Measurements from ENCODE around the gene HOXC12.

HOXC12 gene

GRCh38 chr12:54004841-54005530, 50.3 kb downstream of the HOXC12 start:
- 15 to 16% methylated on average over 31 of the region's 31 CpGs for WGBS, 2 experiments
- Histone ChIP-seq H3K9me3 (ENCODE audit: control insufficient read depth, low read length) (no peaks in the 10 kb centered on the region), H3K27me3 (ENCODE audit: control insufficient read depth, insufficient read depth, low read length, poor library complexity, severe bottlenecking) (peaks cover 100% of the 10 kb centered on the region), H3K27ac (ENCODE audit: insufficient read depth, low read depth, low read length, poor library complexity, severe bottlenecking) (no peak overlapping the region), H3K4me3 (ENCODE audit: insufficient read depth, low read depth, low read length) (no peak overlapping the region), H3K36me3 (ENCODE audit: control insufficient read depth, insufficient read depth, low read length) (no peaks in the 10 kb centered on the region), H3K4me1 (ENCODE audit: control insufficient read depth, insufficient read depth, low read length) (no peaks in the 10 kb centered on the region)

- Histone ChIP-seq H3K27ac (ENCODE audit: insufficient read depth, low read depth, low read length, poor library complexity, severe bottlenecking) (no peak overlapping the region), H3K36me3 (ENCODE audit: control insufficient read depth, insufficient read depth, low read length) (no peaks in the 10 kb centered on the region), H3K9me3 (ENCODE audit: control insufficient read depth, low read length) (no peaks in the 10 kb centered on the region), H3K4me3 (ENCODE audit: insufficient read depth, low read depth, low read length) (no peak overlapping the region), H3K27me3 (ENCODE audit: control insufficient read depth, insufficient read depth, low read length, poor library complexity, severe bottlenecking) (peaks cover 100% of the 10 kb centered on the region), H3K4me1 (ENCODE audit: control insufficient read depth, insufficient read depth, low read length) (no peaks in the 10 kb centered on the region)
- WGBS, 2 experiments = 7 to 9% methylated on average over 26 of the region's 26 CpGs
Measured at GRCh38 chr12:54005531-54005852, 50.8 kb downstream of the HOXC12 start.

- no peaks in the 10 kb centered on the region for H3K9me3 ChIP-seq (ENCODE audit: control insufficient read depth, low read length)
- H3K4me3 ChIP-seq (ENCODE audit: insufficient read depth, low read depth, low read length) = no peak overlapping the region
- peaks cover 100% of the 10 kb centered on the region for H3K27me3 ChIP-seq (ENCODE audit: control insufficient read depth, insufficient read depth, low read length, poor library complexity, severe bottlenecking)
- no peaks in the 10 kb centered on the region for H3K4me1 ChIP-seq (ENCODE audit: control insufficient read depth, insufficient read depth, low read length)
- H3K36me3 ChIP-seq (ENCODE audit: control insufficient read depth, insufficient read depth, low read length) = no peaks in the 10 kb centered on the region
- WGBS, 2 experiments = 9 to 10% methylated on average over 39 of the region's 39 CpGs
- H3K27ac ChIP-seq (ENCODE audit: insufficient read depth, low read depth, low read length, poor library complexity, severe bottlenecking) = no peak overlapping the region
Measured at GRCh38 chr12:54005853-54006558, 51.3 kb downstream of the HOXC12 start.

- no peak overlapping the region for H3K27ac ChIP-seq (ENCODE audit: insufficient read depth, low read depth, low read length, poor library complexity, severe bottlenecking)
Measured at GRCh38 chr12:54006559-54007220, 52.0 kb downstream of the HOXC12 start.

GRCh38 chr12:54007538-54008259, 53.0 kb downstream of the HOXC12 start:
- Histone ChIP-seq H3K4me3 (ENCODE audit: insufficient read depth, low read depth, low read length) (no peak overlapping the region), H3K27ac (ENCODE audit: insufficient read depth, low read depth, low read length, poor library complexity, severe bottlenecking) (no peak overlapping the region), H3K27me3 (ENCODE audit: control insufficient read depth, insufficient read depth, low read length, poor library complexity, severe bottlenecking) (peaks cover 100% of the 10 kb centered on the region), H3K36me3 (ENCODE audit: control insufficient read depth, insufficient read depth, low read length) (no peaks in the 10 kb centered on the region), H3K4me1 (ENCODE audit: control insufficient read depth, insufficient read depth, low read length) (no peaks in the 10 kb centered on the region), H3K9me3 (ENCODE audit: control insufficient read depth, low read length) (no peaks in the 10 kb centered on the region)
- WGBS, 2 experiments = 31 to 41% methylated on average over 2 of the region's 2 CpGs

More at GRCh38 chr12:54006559-54007220, 52.0 kb downstream of the HOXC12 start:
- 27 to 29% methylated on average over 22 of the region's 22 CpGs for WGBS, 2 experiments
- Histone ChIP-seq H3K4me1 (ENCODE audit: control insufficient read depth, insufficient read depth, low read length) (no peaks in the 10 kb centered on the region), H3K9me3 (ENCODE audit: control insufficient read depth, low read length) (no peaks in the 10 kb centered on the region), H3K27me3 (ENCODE audit: control insufficient read depth, insufficient read depth, low read length, poor library complexity, severe bottlenecking) (peaks cover 100% of the 10 kb centered on the region), H3K36me3 (ENCODE audit: control insufficient read depth, insufficient read depth, low read length) (no peaks in the 10 kb centered on the region), H3K4me3 (ENCODE audit: insufficient read depth, low read depth, low read length) (no peak overlapping the region)

GRCh38 chr12:54008260-54008552, 53.5 kb downstream of the HOXC12 start:
- Histone ChIP-seq H3K4me1 (ENCODE audit: control insufficient read depth, insufficient read depth, low read length) (no peaks in the 10 kb centered on the region), H3K36me3 (ENCODE audit: control insufficient read depth, insufficient read depth, low read length) (no peaks in the 10 kb centered on the region), H3K9me3 (ENCODE audit: control insufficient read depth, low read length) (no peaks in the 10 kb centered on the region), H3K27ac (ENCODE audit: insufficient read depth, low read depth, low read length, poor library complexity, severe bottlenecking) (no peak overlapping the region), H3K27me3 (ENCODE audit: control insufficient read depth, insufficient read depth, low read length, poor library complexity, severe bottlenecking) (peaks cover 100% of the 10 kb centered on the region), H3K4me3 (ENCODE audit: insufficient read depth, low read depth, low read length) (no peak overlapping the region)
- WGBS, 2 experiments = 14 to 23% methylated on average over 2 of the region's 2 CpGs

All from ectodermal cell (in vitro differentiated cells).